OCI-LY3 (cell line): ENCODE measurements around the gene HJURP.

ENCODE experiments used
- EZH2phosphoT487 ChIP-seq: fragments of 200-600 bp; shearing (Covaris generic); IDR thresholded peaks from 2 replicates; pipeline ENCODE4 v1.6.1; 2018; ENCODE audit warnings: antibody characterized with exemption, mixed run types, low read depth
- TF ChIP-seq, protein P1 (sequence below): fragments of 200-600, 300-600 bp; sonication (generic); IDR thresholded peaks from 2 replicates; pipeline ENCODE4 v1.5.1; 2014; ENCODE audit warnings: antibody characterized with exemption, low read length, low read depth

DNA sequence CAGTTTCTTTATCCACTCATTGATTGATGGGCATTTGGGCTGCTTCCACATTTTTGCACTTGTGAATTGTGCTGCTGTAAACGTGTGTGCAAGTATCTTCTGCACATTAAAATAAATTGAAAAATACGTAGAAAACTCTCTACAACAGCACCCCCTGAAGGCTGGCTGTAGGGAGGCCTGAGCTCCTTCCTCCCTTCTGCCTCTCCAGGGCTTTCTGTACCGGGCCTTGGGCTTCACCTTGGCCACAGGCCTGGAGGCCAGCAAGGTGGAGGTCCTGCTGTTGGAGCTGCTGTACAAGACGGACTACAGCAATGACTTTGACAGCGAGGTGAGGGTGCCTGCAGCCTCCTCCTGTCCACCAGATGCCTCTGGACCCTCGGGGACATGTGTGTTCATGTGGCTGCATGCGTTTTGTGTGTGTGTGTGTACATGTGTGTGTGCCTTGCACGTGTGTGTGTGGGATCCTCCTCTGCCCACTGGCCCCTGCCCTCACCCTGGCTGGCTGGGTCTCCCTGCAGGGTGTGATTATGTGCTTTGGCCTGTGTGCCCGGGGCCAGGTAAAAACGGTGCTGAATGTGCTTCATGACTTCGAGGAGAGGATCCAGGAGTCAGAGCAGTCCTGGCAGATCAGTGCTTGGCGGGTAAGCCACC lies 47.0 kb downstream of the HJURP start:
- TF ChIP-seq, protein P1, sequence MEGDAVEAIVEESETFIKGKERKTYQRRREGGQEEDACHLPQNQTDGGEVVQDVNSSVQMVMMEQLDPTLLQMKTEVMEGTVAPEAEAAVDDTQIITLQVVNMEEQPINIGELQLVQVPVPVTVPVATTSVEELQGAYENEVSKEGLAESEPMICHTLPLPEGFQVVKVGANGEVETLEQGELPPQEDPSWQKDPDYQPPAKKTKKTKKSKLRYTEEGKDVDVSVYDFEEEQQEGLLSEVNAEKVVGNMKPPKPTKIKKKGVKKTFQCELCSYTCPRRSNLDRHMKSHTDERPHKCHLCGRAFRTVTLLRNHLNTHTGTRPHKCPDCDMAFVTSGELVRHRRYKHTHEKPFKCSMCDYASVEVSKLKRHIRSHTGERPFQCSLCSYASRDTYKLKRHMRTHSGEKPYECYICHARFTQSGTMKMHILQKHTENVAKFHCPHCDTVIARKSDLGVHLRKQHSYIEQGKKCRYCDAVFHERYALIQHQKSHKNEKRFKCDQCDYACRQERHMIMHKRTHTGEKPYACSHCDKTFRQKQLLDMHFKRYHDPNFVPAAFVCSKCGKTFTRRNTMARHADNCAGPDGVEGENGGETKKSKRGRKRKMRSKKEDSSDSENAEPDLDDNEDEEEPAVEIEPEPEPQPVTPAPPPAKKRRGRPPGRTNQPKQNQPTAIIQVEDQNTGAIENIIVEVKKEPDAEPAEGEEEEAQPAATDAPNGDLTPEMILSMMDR: no peak
- TF ChIP-seq EZH2phosphoT487: no peak
